Measurements from ENCODE around the gene LMO7. TPM values are rescaled to one million over a fixed set of nuclear protein-coding genes. Genes with fewer than 3 reads are reported as not detected.

Gene LMO7
- total RNA-seq, 1 donor from 2014 or later: 6.8 TPM

DNA sequence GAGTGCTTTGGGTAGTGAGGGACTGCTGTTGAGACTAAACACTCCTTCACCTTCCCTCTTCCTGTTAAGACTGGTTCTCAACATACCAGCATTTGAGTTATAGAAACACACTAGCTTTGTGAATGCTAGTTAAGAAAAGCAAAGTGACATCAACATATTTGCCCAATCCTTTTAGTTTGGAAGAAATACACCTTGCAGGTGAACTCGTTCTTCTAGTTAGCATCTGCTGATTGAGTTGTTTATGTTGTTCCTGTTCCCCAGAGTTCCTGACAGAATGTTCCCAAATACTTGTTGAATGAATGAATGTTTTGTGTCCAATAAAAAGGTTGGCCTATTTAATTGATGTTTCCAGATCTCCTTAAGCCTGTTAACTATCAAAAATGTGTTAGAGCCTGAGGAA lies 7.1 kb downstream of the LMO7 start:
- H3F3A ChIP-seq (ENCODE audit: low read depth): no peaks in the 10 kb centered on the region
- TF ChIP-seq EZH2phosphoT487 (IDR thresholded peaks at IDR 0.05) (no peak), EZH2 (IDR thresholded peaks at IDR 0.05) (no peak), CTCF (IDR thresholded peaks at IDR 0.05) (no peak)
- H3K4me3 Mint-ChIP-seq: no peak overlapping the region
- H3K9ac ChIP-seq: no peak overlapping the region
- H3K36me3 Mint-ChIP-seq: no peaks in the 10 kb centered on the region
- H3K4me2 ChIP-seq: no peak overlapping the region
- H3K4me3 ChIP-seq: no peak overlapping the region
- H4K20me1 ChIP-seq (ENCODE audit: low read depth): no peaks in the 10 kb centered on the region
- H3K27ac Mint-ChIP-seq: no peak overlapping the region
- no peaks in the 10 kb centered on the region for H3K79me2 ChIP-seq (ENCODE audit: low read depth)
- H3K9me3 ChIP-seq (ENCODE audit: low read depth): no peaks in the 10 kb centered on the region
- H3K27ac ChIP-seq: no peak overlapping the region
- H3K4me1 ChIP-seq: no peaks in the 10 kb centered on the region
- DNase-seq (ENCODE audit: low spot score): no peak
- no peak overlapping the region for H2AFZ ChIP-seq (replicated peaks)
- no peaks in the 10 kb centered on the region for H3K4me1 Mint-ChIP-seq
- peaks cover 16% of the 10 kb centered on the region for H3K27me3 ChIP-seq
- H3K27me3 Mint-ChIP-seq (ENCODE audit: insufficient read depth, low read depth): peaks cover 2% of the 10 kb centered on the region
- H3K9me3 Mint-ChIP-seq: no peaks in the 10 kb centered on the region
- H3K36me3 ChIP-seq: no peaks in the 10 kb centered on the region

DNA sequence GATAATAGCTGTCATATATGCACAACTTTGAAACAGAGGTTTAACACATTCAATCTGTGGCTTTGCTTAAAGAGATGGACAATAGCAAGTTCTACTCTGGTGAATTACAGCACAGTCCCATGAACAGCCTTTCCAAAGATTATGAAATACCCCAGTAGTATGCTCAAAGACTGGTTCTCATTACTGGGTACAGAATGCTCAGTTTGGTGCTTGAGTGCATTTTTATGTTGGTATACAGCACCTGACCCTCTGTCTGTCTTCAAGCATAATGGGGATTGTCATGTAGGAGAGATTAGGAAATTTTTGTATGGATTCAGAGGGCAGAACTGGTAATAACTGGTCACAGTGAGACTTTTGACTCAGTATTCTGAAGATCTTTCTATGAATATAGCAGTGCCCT lies 7.6 kb downstream of the LMO7 start:
- Histone ChIP-seq H4K20me1 (ENCODE audit: low read depth) (no peaks in the 10 kb centered on the region), H3K27ac (no peak overlapping the region), H2AFZ (replicated peaks) (no peak overlapping the region), H3K4me2 (no peak overlapping the region), H3K9me3 (ENCODE audit: low read depth) (no peaks in the 10 kb centered on the region), H3K36me3 (no peaks in the 10 kb centered on the region), H3K4me3 (no peak overlapping the region), H3K27me3 (peaks cover 11% of the 10 kb centered on the region), H3K79me2 (ENCODE audit: low read depth) (no peaks in the 10 kb centered on the region), H3F3A (ENCODE audit: low read depth) (no peaks in the 10 kb centered on the region), H3K9ac (no peak overlapping the region), H3K4me1 (no peaks in the 10 kb centered on the region)
- Mint-ChIP-seq H3K4me1 (no peaks in the 10 kb centered on the region), H3K4me3 (no peak overlapping the region), H3K27me3 (ENCODE audit: insufficient read depth, low read depth) (peaks cover 2% of the 10 kb centered on the region), H3K27ac (no peak overlapping the region), H3K9me3 (no peaks in the 10 kb centered on the region), H3K36me3 (no peaks in the 10 kb centered on the region)
- TF ChIP-seq EZH2 (IDR thresholded peaks at IDR 0.05) (no peak), CTCF (IDR thresholded peaks at IDR 0.05) (no peak), EZH2phosphoT487 (IDR thresholded peaks at IDR 0.05) (no peak)
- no peak for DNase-seq (ENCODE audit: low spot score)

DNA sequence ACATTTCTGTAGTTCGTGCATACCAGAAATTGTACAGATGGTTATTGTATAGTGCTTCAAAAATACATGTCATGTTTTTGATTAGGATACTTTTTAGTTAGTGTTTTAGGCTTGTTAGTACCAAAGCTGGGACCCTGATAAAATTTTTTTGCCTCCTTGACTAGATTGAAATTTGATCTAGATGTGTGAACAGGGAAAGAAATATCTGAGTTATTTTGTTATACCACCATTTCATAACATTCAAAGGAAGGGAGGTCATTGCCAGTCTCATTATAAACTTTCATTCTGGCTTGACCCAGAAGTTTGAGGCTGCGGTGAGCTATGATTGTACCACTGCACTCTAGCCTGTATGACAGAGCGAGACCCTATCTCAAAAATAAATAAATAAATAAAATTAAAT lies 9.0 kb downstream of the LMO7 start:
- TF ChIP-seq CTCF (IDR thresholded peaks at IDR 0.05): no peak
- H3K27ac ChIP-seq: no peak overlapping the region

More for the DNA sequence above, 9.0 kb downstream of the LMO7 start:
- no peaks in the 10 kb centered on the region for H3K27me3 ChIP-seq
- no peaks in the 10 kb centered on the region for H3K4me1 ChIP-seq
- H3K79me2 ChIP-seq (ENCODE audit: low read depth): no peaks in the 10 kb centered on the region
- no peaks in the 10 kb centered on the region for H3K9me3 Mint-ChIP-seq
- H3K4me3 ChIP-seq: no peak overlapping the region
- no peaks in the 10 kb centered on the region for H4K20me1 ChIP-seq (ENCODE audit: low read depth)
- DNase-seq (ENCODE audit: low spot score): no peak
- no peaks in the 10 kb centered on the region for H3K4me1 Mint-ChIP-seq
- H3K9ac ChIP-seq: no peak overlapping the region
- H2AFZ ChIP-seq (replicated peaks): no peak overlapping the region
- no peak overlapping the region for H3K4me3 Mint-ChIP-seq
- H3K4me2 ChIP-seq: no peak overlapping the region
- no peaks in the 10 kb centered on the region for H3K36me3 ChIP-seq
- H3K27me3 Mint-ChIP-seq (ENCODE audit: insufficient read depth, low read depth): peaks cover 2% of the 10 kb centered on the region
- H3F3A ChIP-seq (ENCODE audit: low read depth): no peaks in the 10 kb centered on the region
- H3K36me3 Mint-ChIP-seq: no peaks in the 10 kb centered on the region
- H3K9me3 ChIP-seq (ENCODE audit: low read depth): no peaks in the 10 kb centered on the region
- H3K27ac Mint-ChIP-seq: no peak overlapping the region
